Measurements from ENCODE around the gene BTF3L4. TPM values are rescaled to one million over a fixed set of nuclear protein-coding genes. Genes with fewer than 3 reads are reported as not detected.

The BTF3L4 gene
- polyA plus RNA-seq, 1 donor, result 39.6 TPM

- Histone ChIP-seq H3K27ac (ENCODE audit: low read length) (peak overlapping the region; percentile 88), H3K36me3 (ENCODE audit: control insufficient read depth, insufficient read depth, low read length) (peaks cover 5% of the 10 kb centered on the region), H3K9me3 (ENCODE audit: control insufficient read depth, low read depth, low read length) (no peaks in the 10 kb centered on the region), H3K4me3 (ENCODE audit: low read length) (peak overlapping the region; percentile 78), H3K27me3 (ENCODE audit: control insufficient read depth, insufficient read depth, low read length) (no peaks in the 10 kb centered on the region), H3K4me1 (ENCODE audit: control insufficient read depth, insufficient read depth, low read length) (peaks cover 3% of the 10 kb centered on the region)
- WGBS (ENCODE audit: insufficient coverage, low lambda C conversion rate), result 13% methylated on average over 2 of the region's 13 CpGs
- peak in 1 of 2 donors; percentile 22 for DNase-seq
Measured at GRCh38 chr1:52054496-52055065, 1.5 kb upstream of the BTF3L4 start.

- peak; percentile 91 to 96 for DNase-seq
- peaks cover 5% of the 10 kb centered on the region for H3K36me3 ChIP-seq (ENCODE audit: control insufficient read depth, insufficient read depth, low read length)
- H3K27ac ChIP-seq (ENCODE audit: low read length), result peak within 1 kb of the TSS; percentile 88
- no peaks in the 10 kb centered on the region for H3K9me3 ChIP-seq (ENCODE audit: control insufficient read depth, low read depth, low read length)
- WGBS (ENCODE audit: insufficient coverage, low lambda C conversion rate), result no CpG with 5 or more reads among the region's 45 CpGs
- H3K4me1 ChIP-seq (ENCODE audit: control insufficient read depth, insufficient read depth, low read length), result peaks cover 3% of the 10 kb centered on the region
- no peaks in the 10 kb centered on the region for H3K27me3 ChIP-seq (ENCODE audit: control insufficient read depth, insufficient read depth, low read length)
- H3K4me3 ChIP-seq (ENCODE audit: low read length), result peak within 1 kb of the TSS; percentile 78
Measured at GRCh38 chr1:52055066-52055865, 829 bp upstream of the BTF3L4 start, which contains the start of gene TXNDC12. TXNDC12 (minus strand) TSS chr1:52055191; CDS start chr1:52055096, 95 bp downstream.

GRCh38 chr1:52055866-52056162 is 281 bp upstream of the BTF3L4 start:
- H3K4me3 ChIP-seq (ENCODE audit: low read length), result peak overlapping the region; percentile 78
- H3K9me3 ChIP-seq (ENCODE audit: control insufficient read depth, low read depth, low read length), result no peaks in the 10 kb centered on the region
- H3K36me3 ChIP-seq (ENCODE audit: control insufficient read depth, insufficient read depth, low read length), result peaks cover 10% of the 10 kb centered on the region
- H3K27me3 ChIP-seq (ENCODE audit: control insufficient read depth, insufficient read depth, low read length), result no peaks in the 10 kb centered on the region
- peak overlapping the region; percentile 88 for H3K27ac ChIP-seq (ENCODE audit: low read length)
- no CpG with 5 or more reads among the region's 12 CpGs for WGBS (ENCODE audit: insufficient coverage, low lambda C conversion rate)
- no peak for DNase-seq
- peaks cover 3% of the 10 kb centered on the region for H3K4me1 ChIP-seq (ENCODE audit: control insufficient read depth, insufficient read depth, low read length)

- Histone ChIP-seq H3K36me3 (ENCODE audit: control insufficient read depth, insufficient read depth, low read length) (peaks cover 15% of the 10 kb centered on the region), H3K27ac (ENCODE audit: low read length) (peak overlapping the region; percentile 88), H3K4me1 (ENCODE audit: control insufficient read depth, insufficient read depth, low read length) (peaks cover 3% of the 10 kb centered on the region), H3K9me3 (ENCODE audit: control insufficient read depth, low read depth, low read length) (no peaks in the 10 kb centered on the region), H3K4me3 (ENCODE audit: low read length) (peak overlapping the region; percentile 78), H3K27me3 (ENCODE audit: control insufficient read depth, insufficient read depth, low read length) (no peaks in the 10 kb centered on the region)
- WGBS (ENCODE audit: insufficient coverage, low lambda C conversion rate), result no CpG with 5 or more reads among the region's 4 CpGs
- no peak for DNase-seq
Measured at GRCh38 chr1:52056937-52057231, 789 bp downstream of the BTF3L4 start.

- H3K9me3 ChIP-seq (ENCODE audit: control insufficient read depth, low read depth, low read length), result no peaks in the 10 kb centered on the region
- H3K27ac ChIP-seq (ENCODE audit: low read length), result no peak overlapping the region
- peak overlapping the region; percentile 78 for H3K4me3 ChIP-seq (ENCODE audit: low read length)
- DNase-seq, result peak in 1 of 2 donors; percentile 18
- H3K27me3 ChIP-seq (ENCODE audit: control insufficient read depth, insufficient read depth, low read length), result no peaks in the 10 kb centered on the region
- H3K4me1 ChIP-seq (ENCODE audit: control insufficient read depth, insufficient read depth, low read length), result peaks cover 3% of the 10 kb centered on the region
- WGBS (ENCODE audit: insufficient coverage, low lambda C conversion rate), result no CpG with 5 or more reads among the region's 1 CpG
- peaks cover 13% of the 10 kb centered on the region for H3K36me3 ChIP-seq (ENCODE audit: control insufficient read depth, insufficient read depth, low read length)
Measured at GRCh38 chr1:52057255-52057654, 1.2 kb downstream of the BTF3L4 start.

- Histone ChIP-seq H3K36me3 (ENCODE audit: control insufficient read depth, insufficient read depth, low read length) (peaks cover 17% of the 10 kb centered on the region), H3K27ac (ENCODE audit: low read length) (no peak overlapping the region), H3K27me3 (ENCODE audit: control insufficient read depth, insufficient read depth, low read length) (no peaks in the 10 kb centered on the region), H3K4me1 (ENCODE audit: control insufficient read depth, insufficient read depth, low read length) (peaks cover 3% of the 10 kb centered on the region), H3K4me3 (ENCODE audit: low read length) (peak overlapping the region; percentile 78), H3K9me3 (ENCODE audit: control insufficient read depth, low read depth, low read length) (no peaks in the 10 kb centered on the region)
- no peak for DNase-seq
- whole genome bisulfite sequencing (ENCODE audit: insufficient coverage, low lambda C conversion rate), result no CpG with 5 or more reads among the region's 1 CpG
Measured at GRCh38 chr1:52057876-52058415, 1.9 kb downstream of the BTF3L4 start.

GRCh38 chr1:52059321-52059720 is 3.2 kb downstream of the BTF3L4 start:
- H3K27me3 ChIP-seq (ENCODE audit: control insufficient read depth, insufficient read depth, low read length), result no peaks in the 10 kb centered on the region
- H3K4me1 ChIP-seq (ENCODE audit: control insufficient read depth, insufficient read depth, low read length), result peaks cover 3% of the 10 kb centered on the region
- no peaks in the 10 kb centered on the region for H3K9me3 ChIP-seq (ENCODE audit: control insufficient read depth, low read depth, low read length)
- peaks cover 28% of the 10 kb centered on the region for H3K36me3 ChIP-seq (ENCODE audit: control insufficient read depth, insufficient read depth, low read length)
- no peak overlapping the region for H3K27ac ChIP-seq (ENCODE audit: low read length)
- no peak overlapping the region for H3K4me3 ChIP-seq (ENCODE audit: low read length)
- DNase-seq, result no peak

- no CpG with 5 or more reads among the region's 1 CpG for WGBS (ENCODE audit: insufficient coverage, low lambda C conversion rate)
- H3K27ac ChIP-seq (ENCODE audit: low read length), result no peak overlapping the region
- H3K36me3 ChIP-seq (ENCODE audit: control insufficient read depth, insufficient read depth, low read length), result peaks cover 33% of the 10 kb centered on the region
Measured at GRCh38 chr1:52059888-52060287, 3.8 kb downstream of the BTF3L4 start.

GRCh38 chr1:52060822-52061221 is 4.7 kb downstream of the BTF3L4 start:
- H3K4me3 ChIP-seq (ENCODE audit: low read length), result no peak overlapping the region
- H3K4me1 ChIP-seq (ENCODE audit: control insufficient read depth, insufficient read depth, low read length), result peaks cover 3% of the 10 kb centered on the region
- no peak for DNase-seq
- H3K36me3 ChIP-seq (ENCODE audit: control insufficient read depth, insufficient read depth, low read length), result peaks cover 40% of the 10 kb centered on the region
- H3K9me3 ChIP-seq (ENCODE audit: control insufficient read depth, low read depth, low read length), result no peaks in the 10 kb centered on the region
- no peaks in the 10 kb centered on the region for H3K27me3 ChIP-seq (ENCODE audit: control insufficient read depth, insufficient read depth, low read length)
- H3K27ac ChIP-seq (ENCODE audit: low read length), result no peak overlapping the region
- no CpG with 5 or more reads among the region's 4 CpGs for WGBS (ENCODE audit: insufficient coverage, low lambda C conversion rate)

More at GRCh38 chr1:52059888-52060287, 3.8 kb downstream of the BTF3L4 start:
- Histone ChIP-seq H3K4me1 (ENCODE audit: control insufficient read depth, insufficient read depth, low read length) (peaks cover 3% of the 10 kb centered on the region), H3K27me3 (ENCODE audit: control insufficient read depth, insufficient read depth, low read length) (no peaks in the 10 kb centered on the region), H3K9me3 (ENCODE audit: control insufficient read depth, low read depth, low read length) (no peaks in the 10 kb centered on the region), H3K4me3 (ENCODE audit: low read length) (no peak overlapping the region)
- no peak for DNase-seq

GRCh38 chr1:52063192-52063591 is 7.1 kb downstream of the BTF3L4 start:
- H3K27ac ChIP-seq (ENCODE audit: low read length), result no peak overlapping the region
- no peak for DNase-seq
- no peak overlapping the region for H3K4me3 ChIP-seq (ENCODE audit: low read length)
- no peaks in the 10 kb centered on the region for H3K9me3 ChIP-seq (ENCODE audit: control insufficient read depth, low read depth, low read length)
- no peaks in the 10 kb centered on the region for H3K4me1 ChIP-seq (ENCODE audit: control insufficient read depth, insufficient read depth, low read length)
- H3K27me3 ChIP-seq (ENCODE audit: control insufficient read depth, insufficient read depth, low read length), result no peaks in the 10 kb centered on the region
- peaks cover 57% of the 10 kb centered on the region for H3K36me3 ChIP-seq (ENCODE audit: control insufficient read depth, insufficient read depth, low read length)
- 100% methylated on average over 1 of the region's 2 CpGs for WGBS (ENCODE audit: insufficient coverage, low lambda C conversion rate)

All from large intestine (tissue), 3 donors.